ENCODE measurements around the gene EPB41L4A.
"Not testable (repeated sequence)": the region's sequence is repeated elsewhere in the genome, so short reads cannot be mapped to it uniquely, and the experiment has no call there.

Gene EPB41L4A

GRCh38 chr5:112434641-112435040 is 15.6 kb upstream of the EPB41L4A start:
- H3K27ac ChIP-seq (ENCODE audit: extremely low read depth, low read depth, low read length): no peak overlapping the region
- no peak overlapping the region for H3K4me3 ChIP-seq (ENCODE audit: low read depth, low read length)
- no peaks in the 10 kb centered on the region for H3K9me3 ChIP-seq (ENCODE audit: control insufficient read depth, insufficient read depth, low read depth, low read length)
- H3K36me3 ChIP-seq (ENCODE audit: control insufficient read depth in 2 of 2, insufficient read depth in 1 of 2, low read length in 2 of 2): no peaks in the 10 kb centered on the region
- POLR2A ChIA-PET: no interaction called here
- H3K4me1 ChIP-seq (ENCODE audit: control insufficient read depth, insufficient read depth, low read length): no peaks in the 10 kb centered on the region
- TF ChIP-seq ZBTB17 (tag by site-specific recombination; IDR thresholded peaks at IDR 0.05) (peak; percentile 15; the same call in 1 of the 2 replicates), SP3 (tag by site-specific recombination; IDR thresholded peaks at IDR 0.05) (no peak), SP2 (tag by site-specific recombination; IDR thresholded peaks at IDR 0.05) (no peak), ZNF391 (tag by site-specific recombination; IDR thresholded peaks at IDR 0.05; ENCODE audit: borderline replicate concordance, low read depth) (no peak)
- CTCF ChIA-PET: no interaction called here

- TF ChIP-seq SCRT1 (tag by site-specific recombination; IDR thresholded peaks at IDR 0.05; ENCODE audit: borderline replicate concordance) (peak; percentile 79; the same call in 1 of the 2 replicates), SCRT2 (tag by site-specific recombination; IDR thresholded peaks at IDR 0.05) (peak; percentile 85)
- CTCF ChIA-PET, POLR2A ChIA-PET: not testable (repeated sequence)
These were observed 7.1 kb upstream of the EPB41L4A start for GRCh38 chr5:112426202-112426601.

GRCh38 chr5:112419986-112420864 is 1.1 kb upstream of the EPB41L4A start:
- Histone ChIP-seq H3K36me3 (ENCODE audit: control insufficient read depth in 2 of 2, insufficient read depth in 1 of 2, low read length in 2 of 2) (no peaks in the 10 kb centered on the region), H3K27ac (ENCODE audit: extremely low read depth, low read depth, low read length) (peak overlapping the region; percentile 59; the same call in 1 of the 2 replicates), H3K9me3 (ENCODE audit: control insufficient read depth, insufficient read depth, low read depth, low read length) (no peaks in the 10 kb centered on the region), H3K4me3 (ENCODE audit: low read depth, low read length) (peak overlapping the region; percentile 66), H3K4me1 (ENCODE audit: control insufficient read depth, insufficient read depth, low read length) (no peaks in the 10 kb centered on the region)
- ChIA-PET POLR2A (interaction anchor here (0.6 to 3.5 kb wide), 5 partner anchors 28 to 277 kb away, joined by 3 to 23 read pairs (median 3); no protein-coding TSS in a partner anchor), CTCF (interaction anchor here (0.5 to 6.6 kb wide), 47 partner anchors 10 to 668 kb away, joined by 3 to 116 read pairs (median 4); no protein-coding TSS in a partner anchor)
- no peak for TF ChIP-seq ZNF664 (tag by site-specific recombination; IDR thresholded peaks at IDR 0.05)
- no peak for TF ChIP-seq MZF1 (tag by site-specific recombination; IDR thresholded peaks at IDR 0.05; ENCODE audit: borderline replicate concordance)
- 0 out of 2 replicates have a peak, but pooled peaks have one; percentile 46 for TF ChIP-seq GLI4 (tag by site-specific recombination; IDR thresholded peaks at IDR 0.05)
- TF ChIP-seq ZXDB (tag by site-specific recombination; IDR thresholded peaks at IDR 0.05): peak; percentile 21; the same call in 1 of the 2 replicates
- no peak for TF ChIP-seq ZNF558 (tag by site-specific recombination; IDR thresholded peaks at IDR 0.05)
- peak; percentile 77; the same call in 1 of the 2 replicates for TF ChIP-seq ZNF785 (tag by site-specific recombination; IDR thresholded peaks at IDR 0.05)
- peak; percentile 77 for TF ChIP-seq ZEB2 (tag by site-specific recombination; IDR thresholded peaks at IDR 0.05)
- TF ChIP-seq ZNF654 (tag by site-specific recombination; IDR thresholded peaks at IDR 0.05; ENCODE audit: low read depth): peak; percentile 72
- no peak for TF ChIP-seq ZNF280D (tag by site-specific recombination; IDR thresholded peaks at IDR 0.05)
- TF ChIP-seq ZNF292 (tag by site-specific recombination; IDR thresholded peaks at IDR 0.05; ENCODE audit: borderline replicate concordance, low read depth): no peak
- no peak for TF ChIP-seq ZNF416 (tag by site-specific recombination; IDR thresholded peaks at IDR 0.05)
- TF ChIP-seq, protein P1, sequence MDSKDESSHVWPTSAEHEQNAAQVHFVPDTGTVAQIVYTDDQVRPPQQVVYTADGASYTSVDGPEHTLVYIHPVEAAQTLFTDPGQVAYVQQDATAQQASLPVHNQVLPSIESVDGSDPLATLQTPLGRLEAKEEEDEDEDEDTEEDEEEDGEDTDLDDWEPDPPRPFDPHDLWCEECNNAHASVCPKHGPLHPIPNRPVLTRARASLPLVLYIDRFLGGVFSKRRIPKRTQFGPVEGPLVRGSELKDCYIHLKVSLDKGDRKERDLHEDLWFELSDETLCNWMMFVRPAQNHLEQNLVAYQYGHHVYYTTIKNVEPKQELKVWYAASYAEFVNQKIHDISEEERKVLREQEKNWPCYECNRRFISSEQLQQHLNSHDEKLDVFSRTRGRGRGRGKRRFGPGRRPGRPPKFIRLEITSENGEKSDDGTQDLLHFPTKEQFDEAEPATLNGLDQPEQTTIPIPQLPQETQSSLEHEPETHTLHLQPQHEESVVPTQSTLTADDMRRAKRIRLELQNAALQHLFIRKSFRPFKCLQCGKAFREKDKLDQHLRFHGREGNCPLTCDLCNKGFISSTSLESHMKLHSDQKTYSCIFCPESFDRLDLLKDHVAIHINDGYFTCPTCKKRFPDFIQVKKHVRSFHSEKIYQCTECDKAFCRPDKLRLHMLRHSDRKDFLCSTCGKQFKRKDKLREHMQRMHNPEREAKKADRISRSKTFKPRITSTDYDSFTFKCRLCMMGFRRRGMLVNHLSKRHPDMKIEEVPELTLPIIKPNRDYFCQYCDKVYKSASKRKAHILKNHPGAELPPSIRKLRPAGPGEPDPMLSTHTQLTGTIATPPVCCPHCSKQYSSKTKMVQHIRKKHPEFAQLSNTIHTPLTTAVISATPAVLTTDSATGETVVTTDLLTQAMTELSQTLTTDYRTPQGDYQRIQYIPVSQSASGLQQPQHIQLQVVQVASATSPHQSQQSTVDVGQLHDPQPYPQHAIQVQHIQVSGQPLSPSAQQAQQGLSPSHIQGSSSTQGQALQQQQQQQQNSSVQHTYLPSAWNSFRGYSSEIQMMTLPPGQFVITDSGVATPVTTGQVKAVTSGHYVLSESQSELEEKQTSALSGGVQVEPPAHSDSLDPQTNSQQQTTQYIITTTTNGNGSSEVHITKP (tag by site-specific recombination; IDR thresholded peaks at IDR 0.05): peak; percentile 67; the same call in 1 of the 2 replicates
- peak; percentile 67; the same call in 1 of the 2 replicates for TF ChIP-seq PBX3 (CRISPR knock-in tag; IDR thresholded peaks at IDR 0.05)
- TF ChIP-seq ZNF426 (tag by site-specific recombination; IDR thresholded peaks at IDR 0.05): no peak
- TF ChIP-seq ZNF146 (tag by site-specific recombination; IDR thresholded peaks at IDR 0.05): no peak

More at GRCh38 chr5:112426202-112426601, 7.1 kb upstream of the EPB41L4A start:
- not testable (repeated sequence) for H3K36me3 ChIP-seq (ENCODE audit: control insufficient read depth in 2 of 2, insufficient read depth in 1 of 2, low read length in 2 of 2); H3K9me3 ChIP-seq (ENCODE audit: control insufficient read depth, insufficient read depth, low read depth, low read length); H3K4me3 ChIP-seq (ENCODE audit: low read depth, low read length); H3K27ac ChIP-seq (ENCODE audit: extremely low read depth, low read depth, low read length); H3K4me1 ChIP-seq (ENCODE audit: control insufficient read depth, insufficient read depth, low read length)

Measured in HEK293 (cell line).